Measurements from ENCODE around the gene RREB1. TPM values are rescaled to one million over a fixed set of nuclear protein-coding genes. Genes with fewer than 3 reads are reported as not detected.
A peak's percentile ranks its signal among the peaks of the same experiment; 100 is the strongest.

RREB1 gene
- total RNA-seq, 1 experiment from 2014 or later = 38.4 TPM

DNA sequence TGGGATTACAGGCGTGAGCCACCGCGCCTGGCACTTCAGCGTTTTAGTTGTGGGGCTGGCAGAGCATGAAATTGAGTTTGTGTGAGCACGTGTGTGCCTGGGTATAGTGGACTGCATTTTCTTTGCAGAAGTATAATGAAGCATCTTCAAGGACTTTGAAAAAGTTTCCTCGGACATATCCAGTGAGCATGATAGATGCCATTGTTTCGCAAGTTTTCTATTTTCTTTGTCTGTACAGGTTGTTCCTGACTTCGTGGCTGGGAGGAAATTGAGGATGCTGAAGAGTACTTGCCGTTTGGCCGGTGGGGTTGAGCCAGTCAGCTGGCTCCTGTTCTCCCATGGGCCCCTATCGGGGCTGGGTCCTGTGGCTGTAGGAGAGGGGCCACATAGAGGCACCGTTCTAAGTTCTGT lies 55.9 kb downstream of the RREB1 start:
- H3K4me1 Mint-ChIP-seq (ENCODE audit: low read depth, unreplicated experiment) = peaks cover 40% of the 10 kb centered on the region
- CTCF ChIA-PET = no interaction called here
- H3K27ac Mint-ChIP-seq (ENCODE audit: unreplicated experiment) = no peak overlapping the region

GRCh38 chr6:7164536-7165001 lies 56.8 kb downstream of the RREB1 start:
- H3K36me3 Mint-ChIP-seq (ENCODE audit: insufficient read depth, unreplicated experiment) = peaks cover 10% of the 10 kb centered on the region
- H3K27ac Mint-ChIP-seq (ENCODE audit: unreplicated experiment) = peak overlapping the region; percentile 39
- BruUV-seq (replicated peaks) = no TSS peak
- no peak for DNase-seq
- CTCF ChIA-PET = interaction anchor here (0.7 to 1.0 kb wide), 2 partner anchors 72 to 452 kb away, joined by 3 read pairs; no protein-coding TSS in a partner anchor
- intact Hi-C loops (cut with micrococcal nuclease; ENCODE audit: unreplicated experiment) = no loop called here
- peaks cover 38% of the 10 kb centered on the region for H3K4me1 Mint-ChIP-seq (ENCODE audit: low read depth, unreplicated experiment)
- no peaks in the 10 kb centered on the region for H3K27me3 Mint-ChIP-seq (ENCODE audit: unreplicated experiment)
- no peak overlapping the region for H3K4me3 Mint-ChIP-seq (ENCODE audit: low read depth, unreplicated experiment)
- TF ChIP-seq CTCF (IDR thresholded peaks at IDR 0.05; ENCODE audit: unreplicated experiment) = no peak
- H3K9me3 Mint-ChIP-seq (ENCODE audit: low read depth, unreplicated experiment) = no peaks in the 10 kb centered on the region

More for the DNA sequence above, 55.9 kb downstream of the RREB1 start:
- Mint-ChIP-seq H3K9me3 (ENCODE audit: low read depth, unreplicated experiment) (no peaks in the 10 kb centered on the region), H3K4me3 (ENCODE audit: low read depth, unreplicated experiment) (no peak overlapping the region), H3K36me3 (ENCODE audit: insufficient read depth, unreplicated experiment) (peaks cover 10% of the 10 kb centered on the region), H3K27me3 (ENCODE audit: unreplicated experiment) (no peaks in the 10 kb centered on the region)
- no peak for TF ChIP-seq CTCF (IDR thresholded peaks at IDR 0.05; ENCODE audit: unreplicated experiment)
- DNase-seq = no peak
- intact Hi-C loops (cut with micrococcal nuclease; ENCODE audit: unreplicated experiment) = no loop called here
- BruUV-seq (replicated peaks) = no TSS peak

- Mint-ChIP-seq H3K36me3 (ENCODE audit: insufficient read depth, unreplicated experiment) (peaks cover 10% of the 10 kb centered on the region), H3K27me3 (ENCODE audit: unreplicated experiment) (no peaks in the 10 kb centered on the region), H3K27ac (ENCODE audit: unreplicated experiment) (peak overlapping the region; percentile 39), H3K4me1 (ENCODE audit: low read depth, unreplicated experiment) (peaks cover 38% of the 10 kb centered on the region), H3K4me3 (ENCODE audit: low read depth, unreplicated experiment) (no peak overlapping the region), H3K9me3 (ENCODE audit: low read depth, unreplicated experiment) (no peaks in the 10 kb centered on the region)
- CTCF ChIA-PET = interaction anchor here (0.6 to 1.0 kb wide), 3 partner anchors 72 to 453 kb away, joined by 3 read pairs; no protein-coding TSS in a partner anchor
- intact Hi-C loops (cut with micrococcal nuclease; ENCODE audit: unreplicated experiment) = no loop called here
- DNase-seq = no peak
- TF ChIP-seq CTCF (IDR thresholded peaks at IDR 0.05; ENCODE audit: unreplicated experiment) = no peak
- BruUV-seq (replicated peaks) = no TSS peak
Measured at GRCh38 chr6:7165002-7165889, 57.5 kb downstream of the RREB1 start.

DNA sequence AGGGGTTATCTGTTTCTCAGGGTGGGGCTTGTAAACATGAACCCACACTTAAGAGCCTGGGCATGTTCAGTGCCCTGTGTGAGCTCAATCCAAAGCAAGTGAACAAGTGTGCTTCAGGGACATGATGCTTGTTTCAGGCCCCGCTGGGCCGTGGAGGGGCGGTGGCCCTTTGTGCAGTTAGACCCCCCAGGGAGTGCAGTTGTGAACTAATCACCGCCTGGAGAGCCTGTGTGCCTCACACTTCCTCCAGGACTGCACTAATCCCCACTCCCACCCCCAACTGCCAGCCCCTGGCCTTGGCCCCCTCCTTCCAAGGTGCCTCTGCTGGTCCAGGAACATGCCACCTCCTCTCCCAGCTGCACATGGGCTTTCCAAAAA lies 58.1 kb downstream of the RREB1 start:
- BruUV-seq (replicated peaks) = no TSS peak
- intact Hi-C loops (cut with micrococcal nuclease; ENCODE audit: unreplicated experiment) = no loop called here
- no peak for TF ChIP-seq CTCF (IDR thresholded peaks at IDR 0.05; ENCODE audit: unreplicated experiment)
- DNase-seq = no peak
- Mint-ChIP-seq H3K36me3 (ENCODE audit: insufficient read depth, unreplicated experiment) (peaks cover 10% of the 10 kb centered on the region), H3K9me3 (ENCODE audit: low read depth, unreplicated experiment) (no peaks in the 10 kb centered on the region), H3K4me1 (ENCODE audit: low read depth, unreplicated experiment) (peaks cover 38% of the 10 kb centered on the region), H3K27me3 (ENCODE audit: unreplicated experiment) (no peaks in the 10 kb centered on the region), H3K4me3 (ENCODE audit: low read depth, unreplicated experiment) (no peak overlapping the region), H3K27ac (ENCODE audit: unreplicated experiment) (no peak overlapping the region)
- CTCF ChIA-PET = interaction anchor here (0.6 kb wide), 1 partner anchor 86 kb away, joined by 3 read pairs; no protein-coding TSS in a partner anchor

Measured in Calu3 (cell line).